Measurements from ENCODE around the gene ARFGAP2.

The ARFGAP2 gene

DNA sequence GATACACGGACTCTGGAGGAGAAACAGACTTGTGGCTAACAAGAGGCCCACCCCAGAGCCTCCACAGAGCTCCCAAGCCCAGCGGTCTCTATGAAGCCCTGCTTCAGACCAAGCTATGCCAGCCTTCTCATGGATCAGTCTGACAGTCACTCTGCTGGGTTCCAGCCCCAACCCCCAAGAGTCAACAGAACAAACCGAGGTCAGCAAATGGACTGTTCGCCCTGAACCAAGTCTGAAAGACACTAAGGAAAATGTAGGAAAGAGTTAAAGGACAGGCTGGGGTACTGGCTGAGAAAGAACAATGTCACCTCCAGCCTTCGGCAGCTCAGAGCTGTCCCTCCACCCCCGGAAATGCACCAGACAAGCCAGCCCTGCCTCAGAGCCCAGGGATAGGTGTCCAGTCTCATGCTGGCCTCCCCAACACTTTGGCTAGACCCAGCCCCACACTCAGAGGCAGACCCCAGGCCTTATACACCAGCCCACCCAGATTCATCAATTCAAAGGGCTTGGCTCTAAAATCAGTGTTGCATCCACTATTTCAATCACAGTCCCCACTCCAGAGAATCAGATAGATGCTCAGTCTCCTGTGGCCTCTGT lies 3.8 kb downstream of the ARFGAP2 start:
- no peak overlapping the region for H3K4me3 ChIP-seq (ENCODE audit: low read length)
- H2AFZ ChIP-seq (ENCODE audit: low read depth, low read length), result no peak overlapping the region
- H3K4me1 ChIP-seq (ENCODE audit: insufficient read depth, low read length), result peaks cover 17% of the 10 kb centered on the region
- no peaks in the 10 kb centered on the region for H3K27me3 ChIP-seq (ENCODE audit: insufficient read depth, low read length)
- peaks cover 57% of the 10 kb centered on the region for H3K36me3 ChIP-seq (ENCODE audit: insufficient read depth, low read length)
- H3K9me3 ChIP-seq (ENCODE audit: low read length), result no peaks in the 10 kb centered on the region

DNA sequence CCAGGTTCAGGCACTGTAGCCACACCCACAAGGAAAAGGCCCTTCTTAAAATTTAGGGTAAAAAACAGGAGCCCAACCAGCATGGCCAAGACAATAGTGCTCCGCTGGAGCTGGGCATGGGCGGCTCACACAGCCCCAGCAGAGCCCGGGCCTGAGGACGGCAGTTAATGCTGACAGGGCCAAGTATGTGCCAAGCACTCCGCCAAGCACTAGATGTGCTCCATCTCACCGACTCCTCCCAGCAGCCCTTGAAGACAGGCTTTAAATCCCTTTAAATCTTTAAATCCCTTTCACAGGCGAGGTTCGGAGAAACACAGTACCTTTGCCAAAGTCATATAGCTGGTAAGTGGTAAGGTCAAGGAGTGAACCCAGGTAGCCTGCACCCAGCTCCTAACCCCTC lies 4.8 kb downstream of the ARFGAP2 start:
- Histone ChIP-seq H3K4me3 (ENCODE audit: low read length) (no peak overlapping the region), H3K27me3 (ENCODE audit: insufficient read depth, low read length) (no peaks in the 10 kb centered on the region), H2AFZ (ENCODE audit: low read depth, low read length) (no peak overlapping the region), H3K9me3 (ENCODE audit: low read length) (no peaks in the 10 kb centered on the region), H3K36me3 (ENCODE audit: insufficient read depth, low read length) (peaks cover 67% of the 10 kb centered on the region), H3K4me1 (ENCODE audit: insufficient read depth, low read length) (peaks cover 12% of the 10 kb centered on the region)

DNA sequence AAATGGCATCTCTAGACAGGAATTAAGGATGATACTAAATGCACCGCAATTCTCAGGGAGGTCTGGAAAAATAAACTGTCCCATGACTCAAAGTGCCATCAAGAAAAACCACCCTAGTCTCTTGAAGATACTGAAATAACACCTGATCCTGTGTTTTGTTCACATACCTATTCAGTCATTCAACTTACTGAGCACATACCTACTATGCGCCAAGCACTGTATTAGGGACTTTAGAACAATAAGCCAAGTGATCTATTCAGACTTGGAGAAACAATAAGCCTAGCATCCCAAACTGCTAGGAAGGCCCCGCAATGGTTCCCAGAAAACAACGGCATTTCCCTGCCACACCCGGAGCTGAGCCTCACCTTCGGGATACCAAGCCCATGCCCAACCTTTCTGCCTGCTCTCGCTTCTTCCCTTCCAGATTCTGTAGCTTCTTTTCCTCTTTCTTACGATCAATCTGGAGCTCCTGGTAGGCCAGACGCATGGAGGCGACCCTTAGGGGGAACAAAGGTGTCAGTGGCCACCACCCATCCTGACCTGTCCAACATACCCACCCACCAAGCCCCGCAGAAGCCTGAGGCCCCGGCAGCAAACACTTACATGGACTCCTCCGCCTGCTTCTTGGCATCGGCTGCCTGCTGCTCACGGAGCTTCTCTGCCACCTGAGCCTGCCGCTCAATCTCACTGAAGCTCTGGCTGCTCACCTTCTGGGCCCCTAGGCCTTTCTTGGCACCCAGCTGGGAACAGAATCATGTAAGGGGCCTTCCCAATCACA lies 5.4 kb downstream of the ARFGAP2 start:
- H3K27me3 ChIP-seq (ENCODE audit: insufficient read depth, low read length), result no peaks in the 10 kb centered on the region
- no peak overlapping the region for H2AFZ ChIP-seq (ENCODE audit: low read depth, low read length)
- H3K4me1 ChIP-seq (ENCODE audit: insufficient read depth, low read length), result peaks cover 12% of the 10 kb centered on the region
- H3K9me3 ChIP-seq (ENCODE audit: low read length), result no peaks in the 10 kb centered on the region
- H3K36me3 ChIP-seq (ENCODE audit: insufficient read depth, low read length), result peaks cover 73% of the 10 kb centered on the region
- no peak overlapping the region for H3K4me3 ChIP-seq (ENCODE audit: low read length)

DNA sequence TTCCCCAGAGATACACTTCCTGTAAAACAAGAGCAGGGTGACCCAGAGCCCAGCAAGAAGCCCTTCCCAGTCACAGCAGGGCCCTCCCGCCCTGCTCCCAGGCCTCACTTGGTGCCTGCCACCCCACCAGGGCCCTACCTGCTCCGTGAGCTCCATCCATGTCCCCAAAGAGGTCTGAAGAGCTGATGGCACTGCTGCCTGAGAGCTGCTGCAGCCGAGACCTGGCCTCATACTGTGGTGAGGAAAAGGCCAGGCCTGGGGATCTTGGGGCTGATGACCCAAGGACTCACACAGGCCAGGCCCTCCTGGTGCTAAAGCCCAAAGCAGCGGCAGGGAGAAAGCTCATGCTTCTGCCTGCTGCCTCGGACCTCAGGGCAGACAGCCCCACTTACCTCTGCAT lies 10.3 kb downstream of the ARFGAP2 start:
- H3K27me3 ChIP-seq (ENCODE audit: insufficient read depth, low read length), result no peaks in the 10 kb centered on the region
- H3K4me3 ChIP-seq (ENCODE audit: low read length), result no peak overlapping the region
- H2AFZ ChIP-seq (ENCODE audit: low read depth, low read length), result no peak overlapping the region
- peaks cover 63% of the 10 kb centered on the region for H3K36me3 ChIP-seq (ENCODE audit: insufficient read depth, low read length)
- no peaks in the 10 kb centered on the region for H3K9me3 ChIP-seq (ENCODE audit: low read length)
- no peaks in the 10 kb centered on the region for H3K4me1 ChIP-seq (ENCODE audit: insufficient read depth, low read length)

DNA sequence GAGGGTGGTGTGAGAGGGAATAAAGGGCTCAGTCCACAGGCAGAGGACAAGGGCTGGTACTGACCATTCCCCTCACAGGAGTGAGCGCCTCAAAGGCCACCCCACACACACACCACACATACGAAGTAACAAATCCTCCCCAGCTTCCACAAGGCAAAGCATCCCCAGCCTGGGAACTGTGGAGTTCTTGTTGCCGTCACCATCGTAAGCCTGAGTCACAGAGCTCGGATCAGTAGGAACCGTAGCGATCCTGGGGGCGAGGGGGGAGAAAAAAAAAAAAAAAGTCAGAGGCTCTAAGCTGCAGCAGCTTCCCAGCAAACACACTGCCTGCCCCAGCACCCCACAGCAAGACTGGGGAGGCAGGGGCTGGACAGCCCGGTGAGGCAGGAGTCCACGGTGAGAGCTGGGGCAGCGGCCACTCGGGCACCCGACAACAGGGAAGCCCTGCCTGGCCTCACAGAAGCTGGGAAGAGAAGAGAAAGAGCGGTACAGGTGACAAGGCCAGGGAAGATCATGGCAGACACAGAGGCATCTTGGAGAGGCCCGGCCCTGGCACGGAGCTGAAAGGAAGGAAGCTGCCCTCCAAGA lies 11.3 kb downstream of the ARFGAP2 start:
- peaks cover 56% of the 10 kb centered on the region for H3K36me3 ChIP-seq (ENCODE audit: insufficient read depth, low read length)
- H2AFZ ChIP-seq (ENCODE audit: low read depth, low read length), result no peak overlapping the region

DNA sequence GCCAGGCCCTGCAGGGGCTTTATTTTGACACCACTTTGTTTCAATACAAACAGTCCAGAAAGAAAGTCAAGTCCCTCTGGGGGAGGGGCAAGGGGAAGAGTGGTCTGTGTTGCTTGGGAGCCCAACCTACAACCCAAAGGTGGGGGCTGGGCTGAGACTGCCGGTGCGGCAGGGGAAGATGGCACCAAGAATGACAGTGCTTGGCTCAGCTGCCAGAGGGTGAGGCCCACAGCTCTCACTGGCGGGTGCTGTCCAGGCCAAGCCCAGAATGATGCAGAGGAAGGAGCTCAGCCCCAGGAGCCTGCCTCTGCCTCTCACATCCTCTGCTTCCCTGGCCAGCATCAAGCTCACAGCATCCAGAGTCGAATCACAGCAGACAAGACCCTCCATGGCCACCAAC lies 12.4 kb downstream of the ARFGAP2 start:
- Histone ChIP-seq H3K4me3 (ENCODE audit: low read length) (no peak overlapping the region), H3K9me3 (ENCODE audit: low read length) (no peaks in the 10 kb centered on the region), H3K27me3 (ENCODE audit: insufficient read depth, low read length) (no peaks in the 10 kb centered on the region), H3K36me3 (ENCODE audit: insufficient read depth, low read length) (peaks cover 51% of the 10 kb centered on the region), H2AFZ (ENCODE audit: low read depth, low read length) (no peak overlapping the region), H3K4me1 (ENCODE audit: insufficient read depth, low read length) (no peaks in the 10 kb centered on the region)

More for the DNA sequence above, 11.3 kb downstream of the ARFGAP2 start:
- Histone ChIP-seq H3K4me1 (ENCODE audit: insufficient read depth, low read length) (no peaks in the 10 kb centered on the region), H3K27me3 (ENCODE audit: insufficient read depth, low read length) (no peaks in the 10 kb centered on the region), H3K9me3 (ENCODE audit: low read length) (no peaks in the 10 kb centered on the region), H3K4me3 (ENCODE audit: low read length) (no peak overlapping the region)

DNA sequence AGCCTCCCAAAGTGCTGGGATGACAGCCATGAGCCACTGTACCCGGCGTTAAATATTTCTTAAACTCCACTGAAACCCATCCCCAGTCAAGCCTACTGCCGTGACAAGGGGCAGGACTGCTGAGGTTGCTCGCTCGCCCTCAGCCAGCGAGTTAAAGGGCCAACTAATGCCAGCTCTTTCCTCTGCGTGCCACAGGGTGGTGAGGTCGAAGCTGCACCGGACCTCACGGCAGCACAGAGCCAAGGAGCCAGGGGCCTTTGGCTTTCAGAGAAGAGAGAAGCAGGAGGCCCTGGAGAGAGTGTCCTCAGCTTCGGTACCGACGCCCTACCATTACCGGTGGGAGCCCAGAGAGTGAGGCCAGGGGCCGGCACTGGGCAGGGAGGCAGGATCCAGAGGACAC lies 12.8 kb downstream of the ARFGAP2 start:
- Histone ChIP-seq H2AFZ (ENCODE audit: low read depth, low read length) (no peak overlapping the region), H3K9me3 (ENCODE audit: low read length) (no peaks in the 10 kb centered on the region), H3K4me3 (ENCODE audit: low read length) (no peak overlapping the region), H3K4me1 (ENCODE audit: insufficient read depth, low read length) (no peaks in the 10 kb centered on the region), H3K36me3 (ENCODE audit: insufficient read depth, low read length) (peaks cover 51% of the 10 kb centered on the region), H3K27me3 (ENCODE audit: insufficient read depth, low read length) (no peaks in the 10 kb centered on the region)

DNA sequence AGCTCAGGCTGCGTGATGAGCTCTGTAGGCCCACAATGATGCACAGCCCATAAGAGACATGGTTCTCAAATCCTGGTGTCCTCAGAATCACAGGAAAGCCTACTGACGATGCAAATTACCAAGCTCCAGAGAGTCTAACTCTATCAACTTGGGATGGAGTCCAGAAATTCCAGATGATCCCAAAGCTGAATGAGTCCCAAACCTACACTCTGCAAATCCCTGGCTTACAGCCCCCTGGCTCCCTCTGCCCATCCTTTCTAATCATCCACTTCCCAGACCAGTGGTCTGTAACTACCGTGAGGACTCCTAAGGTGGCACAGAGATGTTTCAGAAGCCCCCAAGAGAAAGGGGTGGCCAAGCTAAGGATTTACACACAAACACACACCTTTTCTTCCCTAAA lies 13.5 kb downstream of the ARFGAP2 start:
- Histone ChIP-seq H3K4me3 (ENCODE audit: low read length) (no peak overlapping the region), H3K4me1 (ENCODE audit: insufficient read depth, low read length) (no peaks in the 10 kb centered on the region), H3K9me3 (ENCODE audit: low read length) (no peaks in the 10 kb centered on the region), H3K27me3 (ENCODE audit: insufficient read depth, low read length) (no peaks in the 10 kb centered on the region), H3K36me3 (ENCODE audit: insufficient read depth, low read length) (peaks cover 45% of the 10 kb centered on the region), H2AFZ (ENCODE audit: low read depth, low read length) (no peak overlapping the region)

DNA sequence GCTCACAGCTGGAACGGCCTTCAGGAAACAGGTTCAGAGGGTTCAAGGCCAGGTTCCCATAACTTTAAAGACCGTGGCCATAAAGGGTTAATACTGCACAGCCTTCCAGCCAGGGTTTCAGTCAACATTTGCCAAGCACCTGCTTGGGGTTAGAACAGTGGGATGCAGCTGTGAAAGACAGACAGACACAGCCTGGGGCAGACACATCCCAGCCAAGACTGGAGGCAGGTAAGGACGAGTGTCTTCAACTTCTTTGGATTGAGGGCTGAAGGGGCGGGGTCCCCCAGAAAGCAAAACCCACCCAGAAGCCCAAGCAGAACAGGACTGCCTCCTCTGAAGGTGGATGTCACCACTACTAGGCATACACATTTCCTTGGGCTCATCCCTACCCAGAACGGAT lies 14.3 kb downstream of the ARFGAP2 start:
- H3K4me3 ChIP-seq (ENCODE audit: low read length), result no peak overlapping the region
- H3K27me3 ChIP-seq (ENCODE audit: insufficient read depth, low read length), result no peaks in the 10 kb centered on the region
- H3K9me3 ChIP-seq (ENCODE audit: low read length), result no peaks in the 10 kb centered on the region
- H3K36me3 ChIP-seq (ENCODE audit: insufficient read depth, low read length), result peaks cover 41% of the 10 kb centered on the region
- H2AFZ ChIP-seq (ENCODE audit: low read depth, low read length), result no peak overlapping the region
- no peaks in the 10 kb centered on the region for H3K4me1 ChIP-seq (ENCODE audit: insufficient read depth, low read length)

DNA sequence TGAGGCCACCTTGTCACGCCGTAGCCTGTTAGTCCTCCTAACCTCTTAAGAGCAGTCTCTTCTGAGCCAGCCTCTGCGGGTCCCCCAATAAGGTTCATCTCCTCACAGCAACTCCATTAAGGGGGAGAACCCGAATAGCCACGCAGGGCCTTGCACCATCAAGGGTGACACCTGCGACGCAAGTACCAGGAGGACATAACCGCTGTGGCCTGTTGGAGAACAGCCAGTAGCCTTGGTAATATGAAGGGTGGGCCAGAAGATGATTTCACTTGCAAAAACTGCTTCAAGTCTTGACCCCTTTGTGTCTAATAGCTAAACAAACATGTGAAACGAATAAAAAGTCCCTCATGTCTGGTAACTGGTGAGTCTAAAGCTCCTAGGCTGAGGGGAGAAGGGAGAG lies 14.8 kb downstream of the ARFGAP2 start:
- no peaks in the 10 kb centered on the region for H3K4me1 ChIP-seq (ENCODE audit: insufficient read depth, low read length)
- H3K9me3 ChIP-seq (ENCODE audit: low read length), result no peaks in the 10 kb centered on the region
- no peaks in the 10 kb centered on the region for H3K27me3 ChIP-seq (ENCODE audit: insufficient read depth, low read length)
- H3K36me3 ChIP-seq (ENCODE audit: insufficient read depth, low read length), result peaks cover 39% of the 10 kb centered on the region
- no peak overlapping the region for H2AFZ ChIP-seq (ENCODE audit: low read depth, low read length)
- H3K4me3 ChIP-seq (ENCODE audit: low read length), result no peak overlapping the region

DNA sequence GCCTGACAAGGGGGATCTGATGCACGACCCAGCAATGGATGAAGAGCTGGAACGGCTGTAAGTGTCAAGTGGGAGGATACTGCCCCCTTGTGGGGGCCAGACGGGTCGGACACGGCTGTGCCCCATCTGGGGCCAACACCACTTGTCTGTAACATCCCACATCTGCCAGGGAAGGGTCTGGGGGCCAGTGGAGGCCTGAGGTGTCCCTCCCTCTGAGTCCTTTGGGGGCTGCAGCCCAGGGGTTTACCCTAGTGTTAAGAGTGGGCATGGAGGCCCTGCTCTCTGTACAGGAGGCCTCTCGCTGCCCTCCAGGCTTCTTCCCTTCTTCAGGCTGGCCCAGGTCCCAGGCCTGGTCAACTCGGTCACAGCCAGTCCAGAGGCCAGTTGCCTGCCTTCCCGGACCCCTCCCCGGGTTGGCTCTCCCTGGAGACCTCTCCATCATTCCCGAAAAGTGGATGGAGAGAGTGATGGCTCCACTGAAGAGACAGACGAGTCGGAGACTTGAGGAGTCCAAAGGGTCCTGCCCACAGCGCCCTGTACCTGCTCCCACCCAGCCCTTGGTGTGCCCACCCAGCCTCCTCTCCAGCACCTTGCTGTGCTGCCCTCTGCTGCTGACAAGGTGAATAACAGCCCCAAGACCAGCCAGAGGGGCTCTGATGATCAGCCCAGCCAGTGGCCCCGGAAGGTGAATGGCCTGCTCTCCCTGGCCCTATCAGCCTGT lies 15.4 kb downstream of the ARFGAP2 start:
- H2AFZ ChIP-seq (ENCODE audit: low read depth, low read length), result no peak overlapping the region
- no peaks in the 10 kb centered on the region for H3K4me1 ChIP-seq (ENCODE audit: insufficient read depth, low read length)
- H3K4me3 ChIP-seq (ENCODE audit: low read length), result no peak overlapping the region
- H3K27me3 ChIP-seq (ENCODE audit: insufficient read depth, low read length), result no peaks in the 10 kb centered on the region
- H3K9me3 ChIP-seq (ENCODE audit: low read length), result no peaks in the 10 kb centered on the region
- peaks cover 37% of the 10 kb centered on the region for H3K36me3 ChIP-seq (ENCODE audit: insufficient read depth, low read length)

DNA sequence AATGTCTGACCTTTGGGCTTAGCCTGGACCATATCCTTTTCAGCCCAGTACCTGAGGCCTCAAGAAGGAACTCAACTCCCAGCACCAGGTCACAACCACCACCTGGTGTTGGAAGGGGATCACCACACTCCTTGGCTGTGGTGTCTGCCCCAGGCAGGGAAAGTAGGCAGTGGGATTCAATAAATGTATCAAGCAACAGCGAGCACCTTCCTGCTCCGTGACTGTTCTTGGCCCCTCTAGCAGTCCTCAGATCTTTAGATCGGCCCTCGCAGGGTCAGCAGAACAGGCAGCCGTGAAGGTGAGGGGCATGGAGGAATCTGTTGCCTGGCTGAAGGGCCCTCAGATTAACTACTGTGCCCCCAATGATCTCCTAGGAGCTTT lies 15.9 kb downstream of the ARFGAP2 start:
- no peak overlapping the region for H2AFZ ChIP-seq (ENCODE audit: low read depth, low read length)
- no peaks in the 10 kb centered on the region for H3K4me1 ChIP-seq (ENCODE audit: insufficient read depth, low read length)
- H3K9me3 ChIP-seq (ENCODE audit: low read length), result no peaks in the 10 kb centered on the region
- no peak overlapping the region for H3K4me3 ChIP-seq (ENCODE audit: low read length)
- peaks cover 31% of the 10 kb centered on the region for H3K36me3 ChIP-seq (ENCODE audit: insufficient read depth, low read length)
- no peaks in the 10 kb centered on the region for H3K27me3 ChIP-seq (ENCODE audit: insufficient read depth, low read length)

DNA sequence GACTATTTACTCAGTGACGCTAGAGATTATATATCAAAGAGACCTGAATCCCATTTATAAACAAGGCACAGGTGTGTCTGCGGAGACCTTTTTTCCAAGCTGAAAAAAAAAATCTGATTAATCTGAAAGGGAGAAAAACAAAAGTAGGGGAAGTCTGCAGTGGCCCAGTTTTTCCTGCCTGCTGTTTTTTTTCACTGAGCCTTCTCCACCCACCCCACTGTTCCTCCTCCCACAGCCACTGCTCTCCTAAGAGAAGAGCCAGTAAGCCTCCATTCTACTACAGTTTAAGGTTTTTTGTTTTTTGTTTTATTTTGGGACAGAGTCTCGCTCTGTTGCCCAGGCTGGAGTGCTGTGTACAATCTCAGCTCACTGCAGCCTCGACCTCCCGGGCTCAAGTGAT lies 18.4 kb downstream of the ARFGAP2 start:
- H2AFZ ChIP-seq (ENCODE audit: low read depth, low read length), result no peak overlapping the region
- no peaks in the 10 kb centered on the region for H3K9me3 ChIP-seq (ENCODE audit: low read length)
- peaks cover 11% of the 10 kb centered on the region for H3K36me3 ChIP-seq (ENCODE audit: insufficient read depth, low read length)
- no peak overlapping the region for H3K4me3 ChIP-seq (ENCODE audit: low read length)
- no peaks in the 10 kb centered on the region for H3K27me3 ChIP-seq (ENCODE audit: insufficient read depth, low read length)
- H3K4me1 ChIP-seq (ENCODE audit: insufficient read depth, low read length), result peaks cover 4% of the 10 kb centered on the region

All from neuron (in vitro differentiated cells).